ENCODE data around the gene CEND1. TPM values are rescaled to one million over a fixed set of nuclear protein-coding genes. Genes with fewer than 3 reads are reported as not detected.

CEND1 gene
- polyA plus RNA-seq, 1 donor (not counting 4 experiments of a cell fraction or from before 2014, with no cell fraction given) = not detected

DNA sequence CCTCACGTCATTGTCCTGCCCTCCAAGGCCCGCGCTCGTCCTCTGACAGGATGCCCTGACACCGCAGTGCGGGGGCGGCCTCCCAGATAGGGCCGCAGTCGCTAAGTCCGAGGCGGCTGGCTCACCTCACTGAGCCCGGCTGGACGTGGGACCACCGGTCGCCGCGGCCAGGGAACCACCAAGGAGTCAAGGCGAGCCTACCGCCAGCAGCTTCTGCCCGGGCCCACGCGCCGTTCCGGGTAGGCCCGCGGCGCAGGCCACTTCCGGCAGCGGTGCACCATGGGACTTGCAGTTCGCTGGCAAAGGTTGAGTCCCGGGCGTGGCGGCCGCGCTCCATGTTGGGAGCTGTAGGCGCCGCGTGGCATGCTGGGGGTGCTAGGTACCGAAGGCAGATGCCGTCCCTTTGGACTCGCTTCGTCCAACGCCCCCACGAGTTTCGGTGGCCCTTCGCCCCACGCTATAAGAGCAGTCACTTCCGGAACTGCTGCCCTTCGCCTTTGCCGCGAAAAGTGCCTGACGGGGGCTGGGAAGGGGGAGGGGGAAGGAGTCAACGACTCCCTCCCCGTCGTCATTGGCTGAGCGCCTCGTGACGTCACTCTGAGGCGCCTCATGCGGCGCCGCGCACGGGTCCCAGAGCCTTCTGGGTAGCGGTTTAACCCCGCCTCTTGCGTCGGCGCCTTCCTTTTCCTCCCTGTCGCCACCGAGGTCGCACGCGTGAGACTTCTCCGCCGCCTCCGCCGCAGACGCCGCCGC, 19.6 kb upstream of the CEND1 start, which contains the start of gene RPLP2:
Gene RPLP2, plus strand, starts transcription at position 681 of the 753 bp plus-strand sequence. CDS start 268 bp downstream, outside the sequence.
- Histone ChIP-seq H3K4me2 (ENCODE audit: control insufficient read depth, extremely low read depth, insufficient read depth, low read depth, low read length) (peak within 1 kb of the TSS; percentile 99), H3K27me3 (ENCODE audit: control insufficient read depth, extremely low read depth, insufficient read depth, low read length) (no peaks in the 10 kb centered on the region), H3K4me3 (ENCODE audit: control insufficient read depth in 2 of 3, extremely low read depth in 1 of 3, insufficient read depth in 2 of 3, low read depth in 1 of 3, low read length in 3 of 3) (peak within 1 kb of the TSS; percentile 81 to 98 (median 98)), H3K9me3 (ENCODE audit: control insufficient read depth, low read depth, low read length) (no peaks in the 10 kb centered on the region), H2AFZ (ENCODE audit: control insufficient read depth, low read length) (peak within 1 kb of the TSS; percentile 99), H4K20me1 (ENCODE audit: control insufficient read depth, extremely low read depth, insufficient read depth, low read length) (peaks cover 19% of the 10 kb centered on the region), H3K79me2 (ENCODE audit: control insufficient read depth, insufficient read depth, low read length) (peaks cover 39% of the 10 kb centered on the region), H3K36me3 (ENCODE audit: control insufficient read depth in 2 of 2, extremely low read depth in 1 of 2, insufficient read depth in 2 of 2, low read length in 2 of 2) (peaks cover 25 to 31% of the 10 kb centered on the region in 2 experiments), H3K9me1 (ENCODE audit: control insufficient read depth, extremely low read depth, insufficient read depth, low read length) (no peaks in the 10 kb centered on the region), H3K9ac (ENCODE audit: control insufficient read depth, extremely low read depth, insufficient read depth, low read length) (peak within 1 kb of the TSS; percentile 96), H3K27ac (ENCODE audit: control insufficient read depth, insufficient read depth, low read length) (peak within 1 kb of the TSS; percentile 95), H3K4me1 (ENCODE audit: control insufficient read depth, extremely low read depth, insufficient read depth, low read length) (peaks cover 25% of the 10 kb centered on the region)
- TF ChIP-seq EZH2 (IDR thresholded peaks at IDR 0.05; ENCODE audit: low read length) = no peak
- TF ChIP-seq, protein P1, sequence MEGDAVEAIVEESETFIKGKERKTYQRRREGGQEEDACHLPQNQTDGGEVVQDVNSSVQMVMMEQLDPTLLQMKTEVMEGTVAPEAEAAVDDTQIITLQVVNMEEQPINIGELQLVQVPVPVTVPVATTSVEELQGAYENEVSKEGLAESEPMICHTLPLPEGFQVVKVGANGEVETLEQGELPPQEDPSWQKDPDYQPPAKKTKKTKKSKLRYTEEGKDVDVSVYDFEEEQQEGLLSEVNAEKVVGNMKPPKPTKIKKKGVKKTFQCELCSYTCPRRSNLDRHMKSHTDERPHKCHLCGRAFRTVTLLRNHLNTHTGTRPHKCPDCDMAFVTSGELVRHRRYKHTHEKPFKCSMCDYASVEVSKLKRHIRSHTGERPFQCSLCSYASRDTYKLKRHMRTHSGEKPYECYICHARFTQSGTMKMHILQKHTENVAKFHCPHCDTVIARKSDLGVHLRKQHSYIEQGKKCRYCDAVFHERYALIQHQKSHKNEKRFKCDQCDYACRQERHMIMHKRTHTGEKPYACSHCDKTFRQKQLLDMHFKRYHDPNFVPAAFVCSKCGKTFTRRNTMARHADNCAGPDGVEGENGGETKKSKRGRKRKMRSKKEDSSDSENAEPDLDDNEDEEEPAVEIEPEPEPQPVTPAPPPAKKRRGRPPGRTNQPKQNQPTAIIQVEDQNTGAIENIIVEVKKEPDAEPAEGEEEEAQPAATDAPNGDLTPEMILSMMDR (optimal IDR thresholded peaks at IDR 0.05 in 1 of 3, IDR thresholded peaks at IDR 0.05 in 1 of 3, conservative IDR thresholded peaks at IDR 0.05 in 1 of 3; ENCODE audit: extremely low read depth in 1 of 3, insufficient read depth in 2 of 3, low read length in 3 of 3) = no peak
- FAIRE-seq (peak; percentile 36), DNase-seq (ENCODE audit: low read depth, low spot score) (peak; percentile 66)
- dilution Hi-C loops (cut with MboI; ENCODE audit: extremely low pct_ligation_motif_present, low sequenced_read_pairs) = no loop called here

DNA sequence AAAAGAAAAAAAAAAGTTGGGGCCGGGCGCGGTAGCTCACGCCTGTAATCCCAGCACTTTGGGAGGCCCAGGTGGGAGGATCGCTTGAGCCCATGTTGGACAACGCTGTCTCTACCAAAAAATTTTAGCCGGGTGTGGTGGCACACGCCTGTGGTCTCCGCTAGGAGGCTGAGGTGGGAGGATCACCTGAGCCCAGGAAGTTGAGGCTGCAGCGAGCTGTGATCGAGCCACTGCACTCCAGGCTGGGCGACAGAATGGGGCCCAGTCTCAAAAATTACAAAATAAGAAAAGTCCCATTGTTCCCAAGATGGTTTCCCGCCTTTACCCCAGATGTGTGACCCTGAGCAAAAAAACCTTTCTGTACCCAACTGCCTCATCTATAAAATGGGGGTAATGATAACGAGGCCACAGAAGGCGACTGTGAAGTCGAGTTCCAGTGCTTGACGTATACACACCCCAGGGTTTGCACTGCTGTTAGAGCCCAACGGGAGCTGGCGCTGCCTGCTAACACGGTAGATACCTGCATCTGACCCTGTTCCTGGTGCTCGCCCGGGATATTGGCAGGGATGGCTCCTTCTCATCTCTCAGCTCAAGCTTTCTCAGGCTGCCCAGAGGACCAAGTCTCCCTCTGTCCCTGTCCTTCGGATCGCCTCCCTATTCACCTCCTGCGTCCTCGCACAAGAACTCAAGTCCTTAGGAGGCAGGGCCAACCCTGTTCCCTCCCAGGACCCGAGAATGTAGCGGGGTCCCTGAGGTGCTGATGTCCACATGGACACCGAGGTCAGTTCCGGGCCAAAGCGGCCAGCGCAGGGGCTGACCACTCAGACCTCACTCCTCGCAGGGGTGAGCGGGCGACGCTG, 18.8 kb upstream of the CEND1 start:
- Histone ChIP-seq H4K20me1 (ENCODE audit: control insufficient read depth, extremely low read depth, insufficient read depth, low read length) (peaks cover 19% of the 10 kb centered on the region), H3K79me2 (ENCODE audit: control insufficient read depth, insufficient read depth, low read length) (peaks cover 39% of the 10 kb centered on the region), H3K36me3 (ENCODE audit: control insufficient read depth in 2 of 2, extremely low read depth in 1 of 2, insufficient read depth in 2 of 2, low read length in 2 of 2) (peaks cover 22 to 28% of the 10 kb centered on the region in 2 experiments), H2AFZ (ENCODE audit: control insufficient read depth, low read length) (peak overlapping the region; percentile 99), H3K27me3 (ENCODE audit: control insufficient read depth, extremely low read depth, insufficient read depth, low read length) (no peaks in the 10 kb centered on the region), H3K9ac (ENCODE audit: control insufficient read depth, extremely low read depth, insufficient read depth, low read length) (peak overlapping the region; percentile 96), H3K4me1 (ENCODE audit: control insufficient read depth, extremely low read depth, insufficient read depth, low read length) (peaks cover 33% of the 10 kb centered on the region), H3K4me3 (ENCODE audit: control insufficient read depth in 2 of 3, extremely low read depth in 1 of 3, insufficient read depth in 2 of 3, low read depth in 1 of 3, low read length in 3 of 3) (peak overlapping the region; percentile 81 to 98 (median 98)), H3K9me3 (ENCODE audit: control insufficient read depth, low read depth, low read length) (no peaks in the 10 kb centered on the region), H3K9me1 (ENCODE audit: control insufficient read depth, extremely low read depth, insufficient read depth, low read length) (no peaks in the 10 kb centered on the region), H3K27ac (ENCODE audit: control insufficient read depth, insufficient read depth, low read length) (peak overlapping the region; percentile 95), H3K4me2 (ENCODE audit: control insufficient read depth, extremely low read depth, insufficient read depth, low read depth, low read length) (peak overlapping the region; percentile 99)
- DNase-seq (ENCODE audit: low read depth, low spot score) (no peak), FAIRE-seq (no peak)
- dilution Hi-C loops (cut with MboI; ENCODE audit: extremely low pct_ligation_motif_present, low sequenced_read_pairs) = no loop called here
- TF ChIP-seq, protein P1 (optimal IDR thresholded peaks at IDR 0.05 in 1 of 3, IDR thresholded peaks at IDR 0.05 in 1 of 3, conservative IDR thresholded peaks at IDR 0.05 in 1 of 3; ENCODE audit: extremely low read depth in 1 of 3, insufficient read depth in 2 of 3, low read length in 3 of 3) = no peak
- no peak for TF ChIP-seq EZH2 (IDR thresholded peaks at IDR 0.05; ENCODE audit: low read length)

Data from keratinocyte (primary cell).